Stimulated activated CD4-positive, alpha-beta T cell treated with anti-CD3 and anti-CD28 coated beads, TNF-alpha, amount 100 ng/mL, for 48 hours (primary cell): Measurements from ENCODE around the gene MADCAM1.

Source experiments
- DNase-seq, 3 donors: peaks; one replicate each; pipeline ENCODE4 v3.0.0-alpha.2; 2020; ENCODE audit warnings: low read depth in 3 of 3

The MADCAM1 gene

DNA sequence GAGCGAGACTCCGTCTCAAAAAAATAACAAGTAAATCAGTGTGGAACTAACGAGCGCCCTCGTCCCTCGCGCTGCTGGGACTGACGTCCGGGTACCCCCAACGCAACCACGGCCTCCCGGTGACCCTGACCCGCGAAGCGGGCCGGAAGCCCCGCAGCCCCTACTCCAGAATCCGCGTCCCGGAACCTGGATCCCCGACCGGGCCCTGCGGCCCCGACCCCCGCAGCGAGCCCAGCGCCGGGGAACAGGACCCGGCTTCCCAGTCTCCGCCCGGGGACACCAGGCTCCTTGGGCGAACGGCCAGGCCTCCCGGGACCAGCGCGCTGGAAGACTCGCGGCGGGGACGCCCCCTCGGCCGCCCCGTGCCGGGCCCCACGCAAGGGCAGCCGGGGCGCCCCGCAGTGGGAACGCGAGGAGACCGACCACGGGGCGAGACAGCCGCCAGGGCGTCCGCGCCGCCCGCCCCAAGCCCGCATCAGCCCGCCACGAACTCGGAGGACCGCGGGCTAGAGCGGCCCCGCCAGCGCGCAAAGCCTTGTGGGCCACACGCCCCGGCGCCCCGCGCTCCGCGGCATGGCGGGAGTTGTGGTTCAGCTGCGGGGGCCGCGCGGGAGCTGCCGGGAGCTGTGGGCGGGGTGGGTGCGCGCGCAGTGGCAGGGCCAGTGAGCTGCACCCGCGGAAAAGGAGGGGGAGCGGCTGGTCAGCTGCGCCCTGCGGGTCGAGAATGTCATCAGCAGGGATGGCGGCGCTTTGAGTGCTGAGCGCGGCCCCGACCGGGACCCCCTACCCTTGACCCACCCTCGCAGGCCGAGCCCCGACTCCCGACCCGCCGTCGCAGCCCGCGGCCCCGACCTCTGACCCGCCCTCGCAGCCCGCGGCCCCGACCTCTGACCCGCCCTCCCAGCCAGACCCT is 7.5 kb upstream of the MADCAM1 start:
- peak; percentile 82 to 91 (median 83) for DNase-seq

GRCh38 chr19:489418-490196 is 6.7 kb upstream of the MADCAM1 start:
- no peak for DNase-seq

DNA sequence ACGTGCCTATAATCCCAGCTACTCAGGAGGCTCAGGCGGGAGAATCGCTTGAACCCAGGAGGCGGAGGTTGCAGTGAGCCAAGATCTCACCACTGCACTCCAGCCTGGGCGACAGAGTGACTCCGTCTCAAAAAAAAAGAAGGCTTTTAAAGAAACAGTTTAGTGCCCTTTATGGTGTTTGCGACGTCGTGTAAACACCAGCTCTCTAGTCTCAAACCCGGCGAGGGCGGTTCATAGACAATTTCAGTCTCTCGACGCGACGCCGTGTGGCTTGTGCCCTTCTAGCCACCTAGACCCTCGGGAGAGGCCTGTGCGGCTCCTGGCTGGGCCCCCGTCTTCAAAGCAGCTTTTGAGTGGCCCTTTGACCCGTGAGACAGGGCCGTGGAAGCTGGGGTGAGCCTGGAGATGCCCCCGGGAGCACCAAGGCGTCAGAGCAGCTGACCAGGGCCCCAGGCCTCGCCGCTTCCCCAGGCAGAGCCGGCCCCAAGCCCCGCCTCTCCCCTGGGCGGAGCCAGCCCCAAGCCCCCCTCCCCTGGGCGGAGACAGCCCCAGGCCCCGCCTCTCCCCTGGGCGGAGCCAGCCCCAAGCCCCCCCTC is 5.0 kb upstream of the MADCAM1 start:
- no peak for DNase-seq

DNA sequence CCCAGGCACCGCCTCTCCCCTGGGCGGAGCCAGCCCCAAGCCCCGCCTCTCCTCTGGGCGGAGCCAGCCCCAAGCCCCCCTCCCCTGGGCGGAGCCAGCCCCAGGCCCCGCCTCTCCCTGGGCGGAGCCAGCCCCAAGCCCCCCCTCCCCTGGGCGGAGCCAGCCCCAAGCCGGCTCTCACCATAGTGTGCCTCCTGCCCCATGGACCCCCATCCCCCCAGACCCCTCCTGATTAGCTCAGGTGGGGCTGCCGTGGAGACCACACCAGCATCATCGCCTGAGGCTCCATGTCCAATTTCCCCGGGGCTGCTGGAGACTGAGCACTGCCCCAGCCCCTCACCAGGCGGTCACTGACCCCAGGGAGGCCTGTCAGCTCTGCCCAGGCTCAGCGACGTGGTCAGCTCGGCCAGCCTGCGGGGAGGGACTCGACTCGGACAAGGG is 4.2 kb upstream of the MADCAM1 start:
- DNase-seq, result no peak

GRCh38 chr19:493391-494170 is 2.7 kb upstream of the MADCAM1 start:
- no peak for DNase-seq

DNA sequence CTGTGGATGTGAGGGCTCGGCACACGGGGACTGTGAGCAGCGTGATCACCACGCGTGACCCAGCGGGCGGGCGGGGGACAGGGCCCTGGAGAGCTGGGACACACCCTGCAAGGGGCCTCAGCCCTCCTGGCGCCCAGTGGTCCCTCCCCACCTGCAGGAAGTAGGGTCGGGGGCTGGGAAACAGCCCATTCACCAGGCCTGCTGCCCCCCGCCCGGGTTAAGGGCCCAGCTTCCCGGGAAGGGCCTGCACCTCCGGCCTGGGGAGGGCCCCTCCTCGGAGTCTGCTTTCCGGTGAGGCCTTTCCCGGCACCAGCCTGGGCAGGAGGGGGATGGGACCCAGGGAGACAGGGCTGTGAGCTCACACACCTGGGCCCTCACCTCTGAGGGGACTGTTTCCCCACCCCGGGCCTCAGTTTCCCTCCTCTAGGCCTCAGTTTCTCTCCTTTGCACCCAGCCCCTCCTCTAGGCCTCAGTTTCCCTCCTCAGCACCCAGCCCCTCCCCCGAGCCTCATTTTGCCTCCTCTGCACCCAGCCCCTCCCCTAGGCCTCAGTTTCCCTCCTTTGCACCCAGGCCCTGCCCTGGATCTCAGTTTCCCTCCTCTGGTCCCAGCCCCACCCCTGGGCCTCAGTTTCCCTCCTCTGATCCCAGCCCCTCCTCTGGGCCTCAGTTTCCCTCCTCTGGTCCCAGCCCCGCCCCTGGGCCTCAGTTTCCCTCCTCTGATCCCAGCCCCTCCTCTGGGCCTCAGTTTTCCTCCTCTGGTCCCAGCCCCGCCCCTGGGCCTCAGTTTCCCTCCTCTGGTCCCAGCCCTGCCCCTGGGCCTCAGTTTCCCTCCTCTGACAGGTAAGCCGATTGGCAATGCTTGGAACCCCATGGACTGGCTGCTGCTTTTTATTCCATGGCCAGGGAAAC is 1.9 kb upstream of the MADCAM1 start:
- no peak for DNase-seq

DNA sequence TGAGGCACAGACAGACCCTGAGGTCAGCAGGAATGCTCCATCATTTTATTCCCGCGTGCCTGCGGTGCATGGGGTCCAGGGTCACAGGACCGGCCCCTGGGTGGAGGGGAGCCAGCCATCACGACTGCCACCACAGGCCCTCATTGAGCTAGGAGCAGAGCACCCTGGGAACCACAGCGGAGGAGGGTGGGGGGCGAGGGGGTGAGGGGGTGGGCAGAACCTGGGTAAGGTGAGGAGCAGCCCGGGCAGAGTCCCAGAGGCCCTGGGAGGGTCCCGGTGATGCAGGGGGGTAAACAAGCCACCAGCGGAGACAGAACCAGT is 1.2 kb upstream of the MADCAM1 start:
- no peak for DNase-seq

GRCh38 chr19:495402-496111 is 729 bp upstream of the MADCAM1 start:
- peak in 2 of 3 donors; percentile 41 for DNase-seq

- DNase-seq, result no peak
Observed at GRCh38 chr19:496986-497385, 700 bp downstream of the MADCAM1 start.

- no peak for DNase-seq
Observed at GRCh38 chr19:497491-497868, 1.2 kb downstream of the MADCAM1 start.

- no peak for DNase-seq
Observed at GRCh38 chr19:497869-498510, 1.7 kb downstream of the MADCAM1 start.

- no peak for DNase-seq
Observed at GRCh38 chr19:498511-498891, 2.2 kb downstream of the MADCAM1 start.

- no peak for DNase-seq
Observed at GRCh38 chr19:498977-499623, 2.8 kb downstream of the MADCAM1 start.

GRCh38 chr19:501646-502045 is 5.4 kb downstream of the MADCAM1 start:
- DNase-seq, result no peak

GRCh38 chr19:504616-505015 is 8.3 kb downstream of the MADCAM1 start:
- no peak for DNase-seq

DNA sequence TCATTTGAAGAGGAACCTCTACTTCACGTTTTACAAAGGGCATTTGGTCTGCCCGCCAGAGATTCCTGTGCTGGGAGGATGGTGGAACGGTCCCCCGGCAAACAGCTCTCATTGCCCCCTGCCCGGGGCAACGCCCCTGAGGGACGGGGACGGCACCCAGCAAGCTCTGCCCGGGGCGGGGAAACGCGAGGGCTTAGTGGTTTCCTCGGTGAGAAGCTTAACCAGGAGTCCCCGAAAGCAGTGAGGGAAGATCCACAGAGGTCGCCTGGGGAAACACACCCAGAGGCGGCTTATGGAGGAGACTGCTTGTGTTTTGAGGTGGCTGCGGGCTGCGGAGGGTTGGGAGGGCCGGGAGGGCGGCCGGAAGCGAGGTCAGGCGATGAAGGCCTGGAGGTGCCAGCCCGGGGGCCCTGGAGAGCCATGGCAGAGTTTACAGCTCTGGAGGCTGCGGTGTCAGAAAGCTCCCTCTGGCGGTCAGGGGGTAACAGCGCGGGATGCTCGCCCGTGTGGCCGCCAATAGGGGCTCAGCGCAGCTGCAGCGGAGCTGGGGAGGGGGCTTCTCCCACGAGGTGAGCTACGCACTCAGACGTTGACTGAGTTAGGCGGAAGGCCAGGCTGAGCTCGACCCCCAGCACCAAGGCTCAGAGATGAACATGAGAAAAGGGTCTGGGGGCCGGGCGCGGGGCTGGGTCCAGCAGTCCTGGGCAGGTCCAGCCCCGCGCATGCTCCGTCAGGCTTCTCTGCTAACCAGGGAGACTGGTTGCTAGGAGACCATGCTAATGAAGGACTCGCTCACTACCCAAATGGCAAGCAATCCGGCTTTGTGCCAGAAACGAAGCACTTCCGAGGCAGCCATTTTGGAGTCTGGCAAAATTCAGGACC is 10.4 kb downstream of the MADCAM1 start:
- DNase-seq, result peak; percentile 88 to 95 (median 91)

- peak; percentile 68 to 79 (median 79) for DNase-seq
Observed at GRCh38 chr19:507286-508203, 11.3 kb downstream of the MADCAM1 start, which contains the start of gene TPGS1. Gene TPGS1, plus strand, starts transcription at chr19:507497. Its CDS starts 10 bp downstream, at chr19:507507.
